K562 (cell line): ENCODE measurements around the gene FMN1. TPM values are rescaled to one million over a fixed set of nuclear protein-coding genes. Genes with fewer than 3 reads are reported as not detected.

Experiments used
- ATAC-seq: fragments of 200-7000 bp; cut with Tn5 transposase; 3 replicates; pipeline ENCODE4 v1.9.1; 2020; ENCODE audit warnings: moderate library complexity
- BruUV-seq: library from RNA; stranded (reverse); fragments of 400-500 nt; replicated peaks from 2 replicates; lab custom pipeline; 2021; lab: Mats Ljungman, UMichigan
- CTCF ChIA-PET: fragments of 300-600 bp; formaldehyde crosslinking; extraction: SDS; loops from one replicate; lab custom pipeline; 2021; ENCODE audit warnings: low intra/inter-chr PET ratio; lab: Yijun Ruan, JAX
- POLR2A ChIA-PET: fragments of 300-600, 350-650 bp; sonication (Branson Sonifier 250); formaldehyde crosslinking; extraction: SDS; loops from one replicate; lab custom pipeline; 2021; ENCODE audit warnings: antibody characterized with exemption, inconsistent platforms; lab: Yijun Ruan, JAX
- DNase-seq, 4 experiments: peaks; one replicate each; pipeline versions ENCODE4 v3.0.0 to v3.0.0-alpha.2; 2011 to 2018; ENCODE audit warnings: low spot score in 3 of 4, mixed read lengths in 3 of 4; ENCODE audit errors: extremely low read depth in 1 of 4
- FAIRE-seq: peaks from 2 replicates; lab custom pipeline; 2011; peaks lifted over from hg19 to GRCh38; lab: Jason Lieb, UNC
- H2AFZ ChIP-seq: 2 replicates; pipeline ENCODE4 v1.6.0; 2011; ENCODE audit warnings: low read depth, low read length, control low read depth, inconsistent platforms
- H3K27ac ChIP-seq: fragments of 200-600 bp; 3 replicates; pipeline ENCODE4 v1.8.0; 2011; ENCODE audit warnings: low read depth, mild to moderate bottlenecking, control low read depth, inconsistent platforms, low read length, moderate library complexity, mixed read lengths; ENCODE audit errors: extremely low read depth
- H3K27me3 ChIP-seq, 2 experiments: fragments of 300-600 bp in 1 of 2; 2 replicates in 1 of 2; 3 replicates in 1 of 2; pipeline versions ENCODE4 v1.6.0 to v1.8.0; 2011; ENCODE audit warnings: inconsistent platforms in 2 of 2, low read length in 2 of 2, mild to moderate bottlenecking in 1 of 2, mixed read lengths in 1 of 2, moderate library complexity in 1 of 2; ENCODE audit not compliant: control insufficient read depth in 2 of 2, insufficient read depth in 2 of 2
- H3K36me3 ChIP-seq: fragments of 300-600 bp; 3 replicates; pipeline ENCODE4 v1.8.0; 2011; ENCODE audit warnings: mild to moderate bottlenecking, low read length, inconsistent platforms; ENCODE audit not compliant: control insufficient read depth, insufficient read depth
- H3K4me1 ChIP-seq, 2 experiments: fragments of 200-600 bp in 1 of 2; replicated peaks in 1 of 2; 2 replicates in 1 of 2; 3 replicates in 1 of 2; pipeline versions ENCODE4 v1.5.1 to v1.8.0; 2011; ENCODE audit warnings: inconsistent platforms in 2 of 2, low read length in 2 of 2, mild to moderate bottlenecking in 1 of 2, mixed read lengths in 1 of 2, moderate library complexity in 1 of 2; ENCODE audit not compliant: control insufficient read depth in 2 of 2, insufficient read depth in 2 of 2
- H3K4me2 ChIP-seq: 2 replicates; pipeline ENCODE4 v1.6.1; 2011; ENCODE audit warnings: low read length, control low read depth, inconsistent platforms, mixed read lengths; ENCODE audit not compliant: insufficient read depth
- H3K4me3 ChIP-seq: fragments of 200-600 bp; sonication (generic), shearing (Covaris generic); 2 replicates; pipeline ENCODE4 v1.5.1; 2016; ENCODE audit warnings: control low read depth, inconsistent platforms
- H3K79me2 ChIP-seq: fragments of 200-600 bp; 3 replicates; pipeline ENCODE4 v1.8.0; 2011; ENCODE audit warnings: low read length, inconsistent platforms; ENCODE audit not compliant: control insufficient read depth, insufficient read depth
- H3K9ac ChIP-seq, 2 experiments: 2 replicates each; pipeline versions ENCODE4 v1.6.0 to v1.6.1; 2011; ENCODE audit warnings: low read depth in 2 of 2, low read length in 2 of 2, control low read depth in 1 of 2, inconsistent platforms in 1 of 2, mild to moderate bottlenecking in 1 of 2, mixed read lengths in 1 of 2; ENCODE audit not compliant: insufficient read depth in 1 of 2
- H3K9me1 ChIP-seq: one replicate; pipeline ENCODE4 v1.6.0; 2011; ENCODE audit warnings: inconsistent platforms, mild to moderate bottlenecking, low read length, moderate library complexity; ENCODE audit not compliant: control insufficient read depth, insufficient read depth
- H3K9me3 ChIP-seq: replicated peaks from 2 replicates; pipeline ENCODE4 v1.5.1; 2011; ENCODE audit warnings: low read depth, low read length, inconsistent platforms; ENCODE audit not compliant: control insufficient read depth, insufficient read depth
- H4K20me1 ChIP-seq: replicated peaks from 2 replicates; pipeline ENCODE4 v1.6.1; 2011; ENCODE audit warnings: low read length, inconsistent platforms, mixed read lengths; ENCODE audit not compliant: control insufficient read depth, insufficient read depth
- HNRNPLL ChIP-seq: fragments of 200-400 bp; formaldehyde crosslinking; IDR thresholded peaks from 2 replicates; pipeline ENCODE4 v1.6.1; 2017; ENCODE audit warnings: low read length, low read depth, mild to moderate bottlenecking; ENCODE audit not compliant: poor library complexity, severe bottlenecking
- NFXL1 ChIP-seq: fragments of 450-650 bp; formaldehyde crosslinking; IDR thresholded peaks from 2 replicates; pipeline ENCODE4 v1.4.0; 2021; ENCODE audit warnings: mild to moderate bottlenecking
- RFX1 ChIP-seq: fragments of 450-650 bp; IDR thresholded peaks from 2 replicates; pipeline ENCODE4 v1.6.1; 2016; ENCODE audit warnings: mild to moderate bottlenecking, moderate library complexity
- RFX7 ChIP-seq: fragments of 250-450 bp; sonication (Bioruptor Pico); IDR thresholded peaks from 2 replicates; pipeline ENCODE4 v1.5.1; 2021; ENCODE audit warnings: mild to moderate bottlenecking
- SRSF3 ChIP-seq: fragments of 200-400 bp; formaldehyde crosslinking; IDR thresholded peaks from 2 replicates; pipeline ENCODE4 v1.6.1; 2016; ENCODE audit warnings: mild to moderate bottlenecking, low read length, moderate library complexity; ENCODE audit not compliant: insufficient read depth
- TFE3 ChIP-seq: fragments of 450-650 bp; formaldehyde crosslinking; IDR thresholded peaks from 2 replicates; pipeline ENCODE4 v1.4.0; 2020; ENCODE audit warnings: mild to moderate bottlenecking, mixed read lengths
- ZNF23 ChIP-seq: fragments of 250-450 bp; sonication (Bioruptor Pico); IDR thresholded peaks from 2 replicates; pipeline ENCODE4 v1.4.0; 2020; ENCODE audit warnings: mild to moderate bottlenecking
- WGBS: fragments of 100-300 bp; shearing (Covaris generic); methylation state at CpG from one replicate; pipeline ENCODE4 v1.1.6; 2016; ENCODE audit warnings: low coverage, mixed read lengths; ENCODE audit not compliant: insufficient coverage; ENCODE audit errors: missing lambda C conversion rate; 5-methylcytosine and 5-hydroxymethylcytosine counted together
- in situ Hi-C: fragments of 300-500 bp; cut with MboI; formaldehyde crosslinking; loops from 4 replicates; pipeline ENCODE4 v1.15.0; 2018; ENCODE audit warnings: inconsistent platforms, mixed read lengths
- intact Hi-C: fragments of 100-400 bp; cut with micrococcal nuclease; formaldehyde crosslinking; loops from 2 replicates; pipeline ENCODE4 v1.14.2; 2022
- polyA plus RNA-seq, 8 experiments: library from polyadenylated mRNA; depleted of rRNA in 4 of 8; stranded (reverse) in 5 of 8; unstranded in 3 of 8; fragments of >200 nt; fragmentation: Nextera tagmentation in 2 of 8; fragmentation: Illumina TruSeq in 1 of 8; extraction: Ambion mirVana in 2 of 8; extraction: Trizol in 1 of 8; gene quantifications; 2 replicates each; pipeline versions ENCODE4 v1.2.1 to v1.2.3, GENCODE V29; 2011 to 2014; ENCODE audit warnings: inconsistent platforms in 1 of 8, missing spikeins in 1 of 8
- total RNA-seq, 7 experiments: library from RNA; depleted of rRNA in 6 of 7; stranded (reverse); fragments of >200 nt in 6 of 7; fragmentation: Illumina TruSeq in 2 of 7; extraction: Trizol in 2 of 7; gene quantifications; 2 replicates each; pipeline versions ENCODE4 v1.2.1 to v1.2.3, GENCODE V29; 2011 to 2021; ENCODE audit warnings: low replicate concordance in 1 of 7

Gene FMN1
- total and polyA plus RNA-seq, 9 of the 15 experiments (the other 6 are each of a cell fraction or from before 2014, with no cell fraction given): 0.03 to 0.07 (median 0.04) TPM; not detected in 6

DNA sequence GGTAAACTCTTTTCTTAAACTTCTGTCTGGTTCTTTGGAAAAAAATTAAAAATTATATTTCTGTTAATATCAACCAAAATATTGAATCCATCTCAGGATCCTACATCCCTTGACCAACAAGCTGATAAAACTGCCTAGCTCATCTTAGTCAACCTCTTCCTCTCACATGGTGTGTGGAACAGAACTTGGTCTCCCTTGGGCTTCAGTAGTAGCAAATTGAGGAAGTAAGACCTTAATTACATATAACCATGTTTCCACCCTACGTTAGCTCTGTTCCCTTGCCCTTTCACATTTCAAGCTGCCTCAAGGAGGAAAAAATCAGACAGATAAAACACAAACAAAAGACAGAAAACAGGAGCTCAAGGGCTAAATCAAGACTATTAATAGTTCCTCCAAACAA lies 360.4 kb downstream of the FMN1 start:
- no peaks in the 10 kb centered on the region for H3K9me1 ChIP-seq
- no peak overlapping the region for H3K9ac ChIP-seq
- H3K4me1 ChIP-seq: no peaks in the 10 kb centered on the region
- H3K4me3 ChIP-seq: no peak overlapping the region
- H3K36me3 ChIP-seq: no peaks in the 10 kb centered on the region
- intact Hi-C loops (loop anchor here (10.0 kb wide), 1 partner anchor 169 kb away; no protein-coding TSS in a partner anchor), in situ Hi-C loops (no loop called here)
- ATAC-seq (no peak), FAIRE-seq (no peak), DNase-seq (no peak)
- TF ChIP-seq RFX7 (CRISPR knock-in tag) (no peak), HNRNPLL (no peak), TFE3 (CRISPR knock-in tag) (no peak), RFX1 (no peak), ZNF23 (CRISPR knock-in tag) (no peak), NFXL1 (CRISPR knock-in tag) (no peak), SRSF3 (no peak)
- no peaks in the 10 kb centered on the region for H3K9me3 ChIP-seq
- H2AFZ ChIP-seq: no peak overlapping the region
- no TSS peak for BruUV-seq
- H3K4me2 ChIP-seq: no peak overlapping the region
- H3K27ac ChIP-seq: no peak overlapping the region
- no peaks in the 10 kb centered on the region for H4K20me1 ChIP-seq
- no peaks in the 10 kb centered on the region for H3K79me2 ChIP-seq
- POLR2A ChIA-PET: interaction anchor here (1.3 kb wide), 1 partner anchor 9 kb away, joined by 4 read pairs; no protein-coding TSS in a partner anchor
- CTCF ChIA-PET: interaction anchor here (0.6 kb wide), 1 partner anchor 8 kb away, joined by 4 read pairs; no protein-coding TSS in a partner anchor
- H3K27me3 ChIP-seq: peaks cover 4 to 18% of the 10 kb centered on the region in 2 experiments; a peak in 3 of 5 replicates
- WGBS: 0% methylated on average over 1 of the region's 1 CpG
